ENCODE measurements around the gene BMERB1.
"Not testable (repeated sequence)": the region's sequence is repeated elsewhere in the genome, so short reads cannot be mapped to it uniquely, and the experiment has no call there.

Gene BMERB1

GRCh38 chr16:15434425-15435215 is at the start of gene BMERB1:
Gene BMERB1 (plus strand): TSS chr16:15434588. CDS start chr16:15434654, 66 bp downstream.
- DNase-seq = peak; percentile 55

- DNase-seq = not testable (repeated sequence)
Measured at GRCh38 chr16:15388060-15388459, 46.3 kb upstream of the BMERB1 start.

- not testable (repeated sequence) for DNase-seq
Measured at GRCh38 chr16:15389916-15390315, 44.5 kb upstream of the BMERB1 start.

GRCh38 chr16:15393025-15393424 is 41.4 kb upstream of the BMERB1 start:
- DNase-seq = not testable (repeated sequence)

- DNase-seq = not testable (repeated sequence)
Measured at GRCh38 chr16:15395631-15396508, 38.5 kb upstream of the BMERB1 start, which contains the start of gene MPV17L. Gene MPV17L (plus strand): TSS chr16:15395754. CDS start chr16:15395898, 144 bp downstream.

GRCh38 chr16:15396509-15396829 is 37.9 kb upstream of the BMERB1 start:
- not testable (repeated sequence) for DNase-seq

- DNase-seq = no peak
Measured at GRCh38 chr16:15396948-15397594, 37.3 kb upstream of the BMERB1 start.

- no peak for DNase-seq
Measured at GRCh38 chr16:15398618-15399316, 35.6 kb upstream of the BMERB1 start.

GRCh38 chr16:15399317-15399716 is 35.1 kb upstream of the BMERB1 start:
- DNase-seq = no peak

- not testable (repeated sequence) for DNase-seq
Measured at GRCh38 chr16:15400314-15400713, 34.1 kb upstream of the BMERB1 start.

- DNase-seq = no peak
Measured at GRCh38 chr16:15401972-15402371, 32.4 kb upstream of the BMERB1 start.

GRCh38 chr16:15403392-15403995 is 30.9 kb upstream of the BMERB1 start:
- no peak for DNase-seq

GRCh38 chr16:15404091-15404490 is 30.3 kb upstream of the BMERB1 start:
- not testable (repeated sequence) for DNase-seq

GRCh38 chr16:15404792-15405191 is 29.6 kb upstream of the BMERB1 start:
- no peak for DNase-seq

- not testable (repeated sequence) for DNase-seq
Measured at GRCh38 chr16:15407756-15408155, 26.6 kb upstream of the BMERB1 start.

GRCh38 chr16:15409476-15409875 is 24.9 kb upstream of the BMERB1 start:
- not testable (repeated sequence) for DNase-seq

- peak; percentile 24 for DNase-seq
Measured at GRCh38 chr16:15415511-15415985, 18.8 kb upstream of the BMERB1 start.

GRCh38 chr16:15417197-15417596 is 17.2 kb upstream of the BMERB1 start:
- DNase-seq = no peak

- no peak for DNase-seq
Measured at GRCh38 chr16:15418206-15418605, 16.2 kb upstream of the BMERB1 start.

- not testable (repeated sequence) for DNase-seq
Measured at GRCh38 chr16:15421696-15422095, 12.7 kb upstream of the BMERB1 start.

- DNase-seq = no peak
Measured at GRCh38 chr16:15422222-15422621, 12.2 kb upstream of the BMERB1 start.

- no peak for DNase-seq
Measured at GRCh38 chr16:15425861-15426260, 8.5 kb upstream of the BMERB1 start.
